NCI-H2171 (cell line): ENCODE results near the gene EIF2S2.
A peak's percentile ranks its signal among the peaks of the same experiment; 100 is the strongest.
"Not testable (repeated sequence)": the region's sequence is repeated elsewhere in the genome, so short reads cannot be mapped to it uniquely, and the experiment has no call there.

Experiments
- DNase-seq: peaks from one replicate; lab custom pipeline; 2025; lab: John Stamatoyannopoulos, UW

EIF2S2 gene, protein sequence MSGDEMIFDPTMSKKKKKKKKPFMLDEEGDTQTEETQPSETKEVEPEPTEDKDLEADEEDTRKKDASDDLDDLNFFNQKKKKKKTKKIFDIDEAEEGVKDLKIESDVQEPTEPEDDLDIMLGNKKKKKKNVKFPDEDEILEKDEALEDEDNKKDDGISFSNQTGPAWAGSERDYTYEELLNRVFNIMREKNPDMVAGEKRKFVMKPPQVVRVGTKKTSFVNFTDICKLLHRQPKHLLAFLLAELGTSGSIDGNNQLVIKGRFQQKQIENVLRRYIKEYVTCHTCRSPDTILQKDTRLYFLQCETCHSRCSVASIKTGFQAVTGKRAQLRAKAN

DNA sequence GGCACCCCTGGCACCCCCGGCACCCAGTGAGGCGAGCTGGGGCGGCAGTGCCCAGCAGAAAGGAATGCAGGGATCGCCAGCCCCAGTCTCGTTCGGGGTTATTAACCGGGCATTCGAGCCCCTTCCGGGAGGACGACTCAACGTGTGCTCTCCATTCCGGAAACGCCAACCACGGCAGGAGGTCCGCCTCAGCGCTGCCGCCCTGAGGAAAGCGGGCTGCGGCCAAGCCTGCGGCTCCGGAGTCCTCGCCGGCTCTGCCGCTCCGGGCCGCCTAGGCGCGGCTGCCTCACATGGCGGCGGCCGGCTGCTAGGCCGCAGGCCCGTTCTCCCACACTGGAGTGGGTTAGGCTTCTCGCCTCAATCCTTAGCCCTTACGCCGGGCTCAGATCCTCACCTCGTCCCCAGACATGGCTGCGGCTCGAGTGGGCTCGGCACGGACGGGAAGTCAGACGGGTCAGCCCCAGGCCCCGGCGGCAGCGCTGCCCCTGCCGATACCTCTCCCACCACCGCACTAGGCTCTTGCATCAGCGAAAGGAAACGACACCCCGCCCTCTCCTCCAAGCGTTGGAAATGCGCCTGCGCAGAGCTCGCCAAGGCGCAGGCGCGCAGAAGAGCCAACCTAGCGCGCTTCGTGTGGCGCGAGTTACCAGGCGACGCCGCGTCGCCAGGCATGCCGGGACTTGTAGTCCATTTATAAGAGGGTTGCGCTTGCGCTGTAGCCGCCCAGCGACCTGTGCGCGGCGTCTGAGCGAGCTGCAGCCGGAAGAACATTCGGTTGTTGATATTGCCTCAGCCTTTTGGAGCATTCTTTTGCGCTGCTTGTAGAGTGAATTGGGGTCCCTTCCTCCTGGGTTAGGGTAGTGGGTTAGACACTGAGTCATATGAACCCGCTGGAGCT, at the start of gene EIF2S2:
Gene EIF2S2 (minus strand): TSS at position 542 of the 898 bp plus-strand sequence. CDS start 133 bp downstream, at position 409.
- DNase-seq: peak; percentile 98

DNA sequence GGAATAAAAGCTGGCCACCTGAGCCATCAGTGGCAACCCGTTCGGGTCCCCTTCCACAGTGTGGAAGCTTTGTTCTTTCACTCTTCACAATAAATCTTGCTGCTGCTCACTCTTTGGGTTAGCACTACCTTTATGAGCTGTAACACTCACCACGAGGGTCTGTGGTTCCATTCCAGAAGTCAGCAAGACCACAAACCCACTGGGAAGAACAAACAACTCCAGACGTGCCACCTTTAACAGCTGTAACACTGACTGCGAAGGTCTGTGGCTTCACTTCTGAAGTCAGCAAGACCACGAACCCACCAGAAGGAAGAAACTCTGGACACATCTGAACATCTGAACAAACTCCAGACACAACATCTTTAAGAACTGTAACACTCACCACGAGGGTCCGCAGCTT, 45.7 kb upstream of the EIF2S2 start:
- not testable (repeated sequence) for DNase-seq

DNA sequence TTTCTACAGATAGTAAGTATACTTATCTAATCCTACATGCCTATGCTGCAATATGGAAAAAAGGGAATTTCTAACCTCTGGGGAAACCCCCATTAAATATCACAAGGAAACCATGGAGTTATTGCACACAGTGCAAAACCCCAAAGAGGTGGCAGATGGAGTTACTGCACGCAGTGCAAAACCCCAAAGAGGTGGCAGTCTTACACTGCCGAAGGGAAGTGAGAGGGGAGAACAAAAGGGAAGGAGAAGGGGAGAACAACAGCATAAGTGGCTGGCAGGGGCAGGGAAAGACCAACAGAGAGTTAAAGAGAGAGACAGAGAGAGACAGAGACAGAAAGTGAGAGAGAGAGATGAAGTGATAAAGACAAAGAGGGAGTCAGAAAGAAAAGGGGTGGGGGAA, 43.8 kb upstream of the EIF2S2 start:
- DNase-seq: no peak

DNA sequence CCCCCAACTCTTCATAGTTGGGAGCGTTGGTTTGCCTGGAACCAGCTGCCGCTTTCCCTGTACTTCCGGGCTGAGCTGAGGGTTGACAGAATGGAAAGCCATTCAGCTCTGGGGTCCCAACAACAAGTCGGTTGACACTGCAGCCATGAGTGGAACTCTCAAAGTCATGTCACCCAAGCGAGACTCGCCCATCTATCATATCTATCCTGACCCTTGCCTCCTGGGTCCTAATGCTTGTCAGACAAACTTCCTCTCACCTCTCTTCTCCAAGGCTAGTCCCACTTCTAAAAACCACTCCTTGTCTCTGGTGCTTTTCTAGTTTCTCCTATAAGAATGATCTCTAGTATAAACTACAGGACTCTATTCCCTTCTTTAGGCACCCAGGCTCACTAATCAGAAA, 41.1 kb upstream of the EIF2S2 start:
- not testable (repeated sequence) for DNase-seq

DNA sequence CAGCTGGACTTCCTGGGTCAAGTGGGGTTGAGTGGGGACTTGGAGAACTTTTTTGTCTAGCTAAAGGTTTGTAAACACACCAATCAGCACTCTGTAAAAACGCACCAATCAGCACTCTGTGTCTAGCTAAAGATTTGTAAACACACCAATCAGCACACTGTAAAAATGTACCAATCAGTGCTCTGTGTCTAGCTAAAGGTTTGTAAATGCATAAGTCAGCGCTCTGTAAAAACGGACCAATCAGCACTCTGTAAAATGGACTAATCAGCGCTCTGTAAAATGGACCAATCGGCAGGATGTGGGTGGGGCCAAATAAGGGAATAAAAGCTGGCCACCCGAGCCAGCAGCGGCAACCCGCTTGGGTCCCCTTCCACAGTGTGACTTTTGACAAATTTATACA, 40.0 kb upstream of the EIF2S2 start:
- not testable (repeated sequence) for DNase-seq

DNA sequence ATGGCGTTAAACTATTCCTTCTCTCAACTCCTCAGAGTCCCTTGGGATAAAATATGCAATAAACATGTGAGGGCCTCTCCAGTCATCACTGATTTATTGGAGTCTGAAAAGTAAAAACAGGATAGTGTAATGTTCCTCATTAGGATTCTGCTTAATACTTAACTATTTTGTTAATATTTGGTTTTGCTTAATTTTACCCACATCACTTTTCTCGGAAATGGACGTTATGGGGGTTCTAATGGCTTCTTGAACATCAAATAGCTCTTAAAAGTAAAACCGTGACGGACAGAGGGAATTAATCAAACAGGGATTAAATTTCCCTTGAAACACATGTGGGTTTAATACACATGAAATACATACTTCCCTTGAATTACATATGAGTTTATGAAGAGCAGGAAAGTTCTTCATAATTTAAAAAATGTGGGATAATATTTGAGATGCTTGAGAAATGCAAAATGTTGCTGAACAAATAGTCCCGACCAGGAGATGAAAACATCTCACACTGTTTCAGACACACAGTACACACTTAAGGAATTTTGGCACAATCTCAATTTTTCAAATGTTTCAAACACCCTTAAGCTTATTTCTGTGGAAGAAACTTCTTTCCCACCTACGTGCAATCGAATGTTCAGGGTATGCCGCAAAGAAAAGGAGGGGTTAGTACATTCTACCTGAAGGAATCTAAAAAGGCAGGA, 38.4 kb upstream of the EIF2S2 start:
- DNase-seq: no peak

DNA sequence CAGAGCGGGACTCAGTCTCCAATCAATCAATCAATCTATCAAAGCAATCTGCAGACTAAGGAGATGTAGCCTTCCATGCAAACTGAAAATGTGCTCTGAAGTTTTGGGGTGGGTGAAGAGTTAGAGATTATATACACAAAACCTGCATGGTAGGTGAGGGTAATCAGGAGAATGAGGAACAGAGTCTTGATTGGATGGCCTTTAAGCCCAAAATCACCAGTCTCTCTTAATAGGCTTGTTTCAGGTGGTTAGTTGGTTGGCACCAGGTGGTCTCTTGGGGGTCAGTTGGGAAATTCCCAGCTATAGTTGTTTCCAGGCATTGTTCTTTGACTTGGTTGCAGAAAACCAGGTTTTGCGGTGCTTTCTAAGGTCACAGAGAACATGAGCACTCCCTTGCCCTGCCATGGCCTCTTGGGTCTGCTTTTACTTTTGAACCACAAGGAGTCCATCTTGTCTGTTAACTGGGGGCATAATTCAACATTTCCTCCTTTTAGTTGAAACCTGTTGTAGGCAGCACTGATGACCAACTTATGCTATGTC, 33.3 kb upstream of the EIF2S2 start:
- DNase-seq: no peak

DNA sequence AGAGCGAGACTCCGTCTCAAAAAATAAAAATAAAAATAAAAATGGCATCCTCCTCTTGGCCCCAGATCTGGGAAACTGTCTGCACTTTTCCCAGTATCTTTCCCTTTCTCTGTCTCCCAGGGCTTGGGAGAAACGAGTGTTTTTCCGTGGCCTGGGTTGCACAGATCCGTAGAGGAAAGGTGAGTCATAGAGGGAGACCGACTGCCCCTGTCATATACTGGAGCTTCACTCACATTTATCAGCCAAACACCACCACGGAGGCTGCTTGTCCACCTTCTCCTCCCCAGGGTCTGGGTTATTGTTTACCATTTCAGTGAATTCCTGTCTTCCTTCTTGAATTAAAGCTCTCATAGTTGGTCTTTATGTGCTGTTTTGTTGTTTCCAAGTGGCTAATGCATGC, 31.9 kb upstream of the EIF2S2 start:
- DNase-seq: no peak

DNA sequence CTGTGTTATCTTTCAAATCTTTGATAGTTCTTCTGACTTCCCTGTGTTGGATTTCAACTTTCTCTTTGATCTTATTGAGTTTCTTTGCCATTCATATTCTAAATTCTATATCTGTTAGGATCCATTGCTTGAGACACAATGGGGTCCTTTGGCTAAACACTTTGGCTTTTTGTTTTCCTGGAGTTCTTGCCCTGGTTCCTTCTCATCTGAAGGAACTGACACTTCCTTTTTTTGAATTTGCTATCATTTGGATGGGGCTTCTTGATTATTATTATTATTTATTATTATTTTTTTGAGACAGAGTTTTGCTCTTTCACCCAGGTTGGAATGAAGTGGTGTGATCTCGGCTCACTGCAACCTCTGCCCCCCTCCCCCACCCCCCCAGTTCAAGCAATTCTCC, 30.1 kb upstream of the EIF2S2 start:
- DNase-seq: no peak

DNA sequence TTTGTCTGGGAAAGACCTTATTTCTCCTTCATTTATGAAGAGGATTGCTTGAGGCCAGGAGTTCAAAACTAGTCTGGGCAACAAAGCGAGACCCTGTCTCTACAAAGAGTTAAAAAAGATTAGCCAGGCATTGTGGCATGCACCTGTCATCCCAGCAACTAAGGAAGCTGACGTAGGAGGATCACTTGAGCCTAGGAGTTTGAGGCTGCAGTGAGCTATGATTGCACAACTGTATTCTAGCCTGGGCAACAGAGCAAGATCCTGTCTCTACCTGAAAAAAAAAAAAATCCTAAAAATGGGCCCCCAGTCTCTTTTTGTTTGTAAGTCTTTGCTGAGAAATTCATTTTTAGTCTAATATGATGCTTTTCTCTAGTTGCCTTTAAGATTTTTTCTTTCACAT, 29.2 kb upstream of the EIF2S2 start:
- DNase-seq: no peak

DNA sequence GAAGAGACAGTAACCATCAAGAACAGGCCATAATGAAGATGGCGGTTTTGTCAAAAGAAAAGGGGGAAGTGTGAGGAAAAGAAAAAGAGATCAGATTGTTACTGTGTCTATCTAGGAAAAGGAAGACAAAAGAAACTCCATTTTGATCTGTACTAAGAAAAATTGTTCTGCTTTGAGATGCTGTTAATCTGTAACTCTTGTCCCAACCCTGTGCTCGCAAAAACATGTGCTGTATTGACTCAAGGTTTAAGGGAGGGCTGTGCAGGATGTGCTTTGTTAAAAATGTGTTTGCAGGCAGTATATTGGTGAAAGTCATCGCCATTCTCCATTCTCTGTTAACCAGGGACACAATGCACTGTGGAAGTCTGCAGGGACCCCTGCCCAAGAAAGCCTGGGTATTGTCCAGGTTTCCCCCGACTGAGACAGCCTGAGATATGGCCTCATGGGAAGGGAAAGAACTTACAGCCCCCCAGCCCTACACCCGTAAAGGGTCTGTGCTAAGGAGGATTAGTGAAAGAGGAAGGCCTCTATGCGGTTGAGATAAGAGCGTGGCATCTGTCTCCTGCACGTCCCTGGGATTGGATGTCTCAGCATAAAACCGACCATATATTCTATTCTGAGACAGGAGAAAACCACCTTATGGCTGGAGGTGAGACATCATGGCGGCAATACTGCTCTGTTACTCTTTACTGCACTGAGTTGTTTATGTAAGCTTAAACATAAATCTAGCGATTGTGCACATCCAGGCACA, 23.7 kb upstream of the EIF2S2 start:
- DNase-seq: not testable (repeated sequence)

DNA sequence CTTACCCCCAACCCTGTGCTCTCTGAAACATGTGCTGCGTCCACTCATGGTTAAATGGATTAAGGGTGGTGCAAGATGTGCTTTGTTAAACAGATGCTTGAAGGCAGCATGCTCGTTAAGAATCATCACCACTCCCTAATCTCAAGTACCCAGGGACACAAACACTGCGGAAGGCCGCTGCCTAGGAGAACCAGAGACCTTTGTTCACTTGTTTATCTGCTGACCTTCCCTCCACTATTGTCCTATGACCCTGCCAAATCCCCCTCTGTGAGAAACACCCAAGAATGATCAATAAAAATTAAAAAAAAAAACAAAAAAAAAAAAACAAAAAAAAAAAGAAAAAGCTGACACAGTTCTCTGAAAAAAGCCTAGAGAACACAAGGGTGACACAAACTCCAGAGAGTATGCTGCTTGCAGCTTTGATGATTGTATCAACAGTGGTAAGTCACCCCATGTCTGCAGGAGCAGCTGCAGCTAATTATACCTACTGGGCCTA, 21.4 kb upstream of the EIF2S2 start:
- not testable (repeated sequence) for DNase-seq

DNA sequence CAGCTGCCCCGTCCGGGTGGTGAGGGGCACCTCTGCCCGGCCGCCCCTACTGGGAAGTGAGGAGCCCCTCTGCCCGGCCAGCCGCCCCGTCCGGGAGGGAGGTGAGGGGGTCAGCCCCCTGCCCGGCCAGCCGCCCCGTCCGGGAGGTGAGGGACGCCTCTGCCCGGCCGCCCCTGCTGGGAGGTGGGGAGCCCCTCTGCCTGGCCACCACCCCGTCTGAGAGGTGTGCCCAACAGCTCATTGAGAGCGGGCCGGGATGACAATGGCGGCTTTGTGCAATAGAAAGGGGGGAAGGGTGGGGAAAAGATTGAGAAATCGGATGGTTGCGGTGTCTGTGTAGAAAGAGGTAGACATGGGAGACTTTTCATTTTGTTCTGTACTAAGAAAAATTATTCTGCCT, 20.9 kb upstream of the EIF2S2 start:
- DNase-seq: not testable (repeated sequence)

DNA sequence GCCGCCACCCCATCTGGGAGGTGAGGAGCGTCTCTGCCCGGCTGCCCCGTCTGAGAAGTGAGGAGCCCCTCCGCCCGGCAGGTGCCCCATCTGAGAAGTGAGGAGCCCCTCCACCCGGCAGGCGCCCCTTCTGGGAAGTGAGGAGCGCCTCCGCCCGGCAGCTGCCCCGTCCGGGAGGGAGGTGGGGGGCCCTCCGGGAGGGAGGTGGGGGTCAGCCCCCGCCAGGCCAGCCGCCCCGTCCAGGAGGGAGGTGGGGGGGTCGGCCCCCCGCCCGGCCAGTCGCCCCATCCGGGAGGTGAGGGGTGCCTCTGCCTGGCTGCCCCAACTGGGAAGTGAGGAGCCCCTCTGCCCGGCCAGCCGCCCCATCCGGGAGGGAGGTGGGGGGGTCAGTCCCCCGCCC, 20.4 kb upstream of the EIF2S2 start:
- not testable (repeated sequence) for DNase-seq

DNA sequence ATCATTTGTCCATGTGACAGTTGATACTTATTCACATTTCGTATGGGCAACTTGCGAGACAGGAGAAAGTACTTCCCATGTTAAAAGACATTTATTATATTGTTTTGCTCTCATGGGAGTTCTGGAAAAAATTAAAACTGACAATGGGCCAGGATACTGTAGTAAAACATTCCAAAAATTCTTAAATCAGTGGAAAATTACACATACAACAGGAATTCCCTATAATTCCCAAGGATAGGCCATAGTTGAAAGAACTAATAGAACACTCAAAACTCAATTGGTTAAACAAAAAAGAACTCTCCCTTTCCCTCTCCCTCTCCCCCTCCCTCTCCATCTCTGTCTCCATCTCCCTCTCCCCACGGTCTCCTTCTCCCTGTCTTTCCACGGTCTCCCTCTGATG, 19.4 kb upstream of the EIF2S2 start:
- no peak for DNase-seq

DNA sequence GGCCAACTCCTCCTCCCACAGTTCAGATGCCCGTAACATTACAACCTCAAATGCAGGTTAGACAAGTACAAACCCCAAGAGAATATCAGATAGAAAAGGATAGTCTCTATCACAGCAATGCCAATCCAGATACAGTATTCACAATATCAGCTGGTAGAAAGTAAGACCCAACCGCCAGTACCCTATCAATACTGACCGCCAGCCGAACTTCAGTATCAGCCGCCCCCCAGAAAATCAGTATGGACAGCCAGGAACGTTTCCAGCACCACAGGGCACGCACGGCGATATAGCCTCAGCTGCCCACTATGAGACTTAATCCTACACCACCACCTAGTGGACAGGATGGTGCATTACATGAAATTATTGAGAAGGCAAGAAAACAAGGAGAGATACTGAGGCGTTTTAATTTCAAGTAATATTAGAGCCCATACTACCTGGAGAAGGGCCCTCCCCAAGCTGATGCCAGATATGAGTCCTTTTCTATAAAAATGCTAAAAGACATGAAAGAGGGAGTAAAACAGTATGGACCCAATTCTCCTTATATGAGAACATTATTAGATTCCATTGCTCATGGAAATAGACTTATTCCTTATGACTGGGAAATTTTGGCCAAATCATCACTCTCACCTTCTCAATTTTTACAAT, 17.6 kb upstream of the EIF2S2 start:
- DNase-seq: peak; percentile 60

DNA sequence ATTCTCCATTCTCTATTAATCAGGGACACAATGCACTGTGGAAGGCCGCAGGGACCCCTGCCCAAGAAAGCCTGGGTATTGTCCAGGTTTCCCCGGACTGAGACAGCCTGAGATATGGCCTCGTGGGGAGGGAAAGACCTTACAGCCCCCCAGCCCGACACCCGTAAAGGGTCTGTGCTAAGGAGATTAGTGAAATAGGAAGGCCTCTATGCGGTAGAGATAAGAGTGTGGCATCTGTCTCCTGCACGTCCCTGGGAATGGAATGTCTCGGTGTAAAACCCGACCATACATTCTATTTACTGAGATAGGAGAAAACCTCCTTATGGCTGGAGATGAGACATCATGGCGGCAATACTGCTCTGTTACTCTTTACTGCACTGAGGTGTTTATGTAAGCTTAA, 15.7 kb upstream of the EIF2S2 start:
- no peak for DNase-seq

DNA sequence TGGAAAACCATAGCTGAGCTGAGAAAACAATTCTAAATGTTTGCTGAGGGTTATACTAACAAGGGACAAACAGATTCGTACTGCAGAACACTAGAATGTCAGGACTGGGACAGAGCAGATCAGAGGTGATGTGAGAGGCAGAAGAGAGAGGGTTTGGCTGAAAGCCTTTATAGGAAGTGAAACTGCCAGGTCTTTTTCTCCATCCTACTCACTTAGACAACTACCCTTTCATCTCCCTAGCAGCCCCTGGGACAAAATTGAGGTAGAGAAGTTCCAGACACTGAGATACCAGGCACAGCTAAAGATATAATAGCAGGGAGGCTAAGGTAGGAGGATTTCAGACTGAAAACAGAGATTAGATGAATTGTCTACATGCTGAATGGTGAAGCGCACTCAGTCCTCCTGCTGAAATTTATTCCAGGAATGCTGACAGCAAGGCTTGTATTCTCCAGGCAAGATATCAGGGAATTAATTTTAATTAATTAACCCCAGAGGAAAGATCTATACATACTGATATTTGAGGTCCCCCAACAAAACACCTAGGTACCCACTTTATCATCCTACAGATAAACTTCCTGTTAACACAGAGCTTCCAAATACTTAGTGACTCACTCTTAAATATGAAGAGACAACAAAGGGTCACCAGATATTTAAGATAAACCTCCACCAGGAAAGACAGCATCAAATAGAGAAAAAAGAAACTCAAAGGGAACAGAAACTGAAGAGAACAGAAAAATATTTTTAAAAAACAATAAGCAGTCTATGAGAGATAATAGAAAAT, 12.6 kb upstream of the EIF2S2 start:
- DNase-seq: no peak

DNA sequence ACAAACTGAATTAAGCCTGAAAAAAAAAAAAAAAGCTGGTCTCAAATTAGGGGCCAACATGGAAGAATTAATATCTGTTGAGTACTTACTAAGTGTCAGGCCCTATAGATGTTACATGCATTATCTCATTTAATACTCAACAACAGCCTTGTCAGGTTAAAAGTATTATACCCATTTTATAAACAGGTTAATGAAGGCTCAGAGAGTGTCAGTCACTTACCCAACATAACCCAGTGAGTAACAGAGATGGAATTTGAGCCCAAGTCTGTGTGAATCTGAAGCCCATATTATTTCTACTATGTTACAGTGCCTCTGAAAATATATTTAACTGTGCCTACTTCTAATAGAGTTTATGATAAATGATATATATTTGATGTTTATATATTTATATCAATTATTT, 11.3 kb upstream of the EIF2S2 start:
- no peak for DNase-seq
